Thoracic aorta (tissue), 2 donors: ENCODE results near the gene BRD9. TPM values are rescaled to one million over a fixed set of nuclear protein-coding genes. Genes with fewer than 3 reads are reported as not detected.
"Not testable (repeated sequence)": the region's sequence is repeated elsewhere in the genome, so short reads cannot be mapped to it uniquely, and the experiment has no call there.

ENCODE experiments used
- ATAC-seq: fragments of 150-250 bp; one replicate; pipeline ENCODE4 v1.8.0; 2017; ENCODE audit warnings: low read depth; ENCODE audit not compliant: insufficient number of reproducible peaks, low FRiP score
- DNase-seq: peaks from one replicate; pipeline ENCODE4 v3.0.0-alpha.2; 2020; ENCODE audit warnings: low spot score
- H3K27ac ChIP-seq, 2 donors: fragments of 200-600 bp; sonication (generic); 1 replicate in 1 of 2; 2 replicates in 1 of 2; pipeline ENCODE4 v1.5.1; 2016; ENCODE audit warnings: mild to moderate bottlenecking in 2 of 2, moderate library complexity in 2 of 2
- H3K27me3 ChIP-seq: fragments of 200-600 bp; sonication (generic); replicated peaks from 2 replicates; pipeline ENCODE4 v1.6.0; 2016; ENCODE audit warnings: mild to moderate bottlenecking; ENCODE audit not compliant: insufficient read depth
- H3K36me3 ChIP-seq: fragments of 200-600 bp; sonication (generic); one replicate; pipeline ENCODE4 v1.5.1; 2016
- H3K4me1 ChIP-seq, 2 donors: fragments of 200-600 bp; sonication (generic); 1 replicate in 1 of 2; 2 replicates in 1 of 2; pipeline versions ENCODE4 v1.5.1 to v1.6.0; 2016; ENCODE audit warnings: low read depth in 2 of 2, mild to moderate bottlenecking in 1 of 2; ENCODE audit not compliant: control insufficient read depth in 1 of 2
- H3K4me3 ChIP-seq: fragments of 200-600 bp; sonication (generic); 2 replicates; pipeline ENCODE4 v1.5.1; 2016; ENCODE audit warnings: mild to moderate bottlenecking
- H3K9me3 ChIP-seq: fragments of 200-600 bp; sonication (generic); 2 replicates; pipeline ENCODE4 v1.5.1; 2016
- total RNA-seq, 2 donors: library from RNA; depleted of rRNA; stranded (reverse); fragments of >200 nt; gene quantifications; one replicate each; pipeline versions ENCODE4 v1.1.0 to v1.2.3, GENCODE V29; 2016
- TF ChIP-seq, protein P1 (sequence below): fragments of 200-600 bp; sonication (generic); IDR thresholded peaks from one replicate; pipeline ENCODE4 v1.5.1; 2019; ENCODE audit warnings: antibody characterized with exemption

Gene BRD9
- total RNA-seq, 2 donors from 2014 or later = 30.7 to 54.5 TPM

DNA sequence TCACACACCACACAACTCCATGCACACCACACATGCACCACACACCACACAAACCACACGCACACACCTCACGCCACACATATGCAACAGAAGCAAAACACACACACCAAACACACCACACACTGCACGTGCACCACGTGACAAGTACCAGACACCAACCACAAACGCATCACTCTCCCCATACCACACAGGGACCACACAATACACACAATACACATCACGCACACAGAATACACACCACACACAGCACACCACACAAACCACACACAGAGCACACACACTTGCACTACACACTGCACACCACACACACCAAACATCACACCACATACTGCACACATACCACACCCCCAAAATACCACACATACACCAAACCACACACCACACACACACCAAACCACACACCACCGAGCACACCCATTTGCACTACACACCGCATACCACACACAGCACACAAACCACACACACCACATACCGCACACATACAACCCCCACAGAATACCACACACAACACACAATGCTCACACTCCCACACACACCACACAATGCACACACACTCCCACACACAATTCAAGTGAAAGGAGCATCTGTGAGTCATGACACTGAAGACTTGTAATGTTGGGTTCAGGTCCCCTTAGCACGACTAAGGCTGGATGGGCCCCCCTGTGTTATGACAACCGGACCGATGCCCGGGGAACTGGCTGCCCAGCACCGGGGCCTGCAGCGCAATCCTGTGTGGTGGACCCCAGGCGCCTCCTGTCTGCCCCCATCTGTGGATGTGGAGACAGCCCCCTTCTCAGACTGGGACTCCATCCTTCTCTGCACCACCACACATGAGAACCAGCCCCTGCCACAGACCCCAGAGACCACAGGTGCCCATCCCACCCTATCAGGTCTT lies 35.8 kb downstream of the BRD9 start:
- Histone ChIP-seq H3K36me3 (no peaks in the 10 kb centered on the region), H3K4me3 (no peak overlapping the region), H3K9me3 (no peaks in the 10 kb centered on the region), H3K27ac (no peak overlapping the region), H3K27me3 (no peaks in the 10 kb centered on the region), H3K4me1 (no peaks in the 10 kb centered on the region)
- TF ChIP-seq, protein P1, sequence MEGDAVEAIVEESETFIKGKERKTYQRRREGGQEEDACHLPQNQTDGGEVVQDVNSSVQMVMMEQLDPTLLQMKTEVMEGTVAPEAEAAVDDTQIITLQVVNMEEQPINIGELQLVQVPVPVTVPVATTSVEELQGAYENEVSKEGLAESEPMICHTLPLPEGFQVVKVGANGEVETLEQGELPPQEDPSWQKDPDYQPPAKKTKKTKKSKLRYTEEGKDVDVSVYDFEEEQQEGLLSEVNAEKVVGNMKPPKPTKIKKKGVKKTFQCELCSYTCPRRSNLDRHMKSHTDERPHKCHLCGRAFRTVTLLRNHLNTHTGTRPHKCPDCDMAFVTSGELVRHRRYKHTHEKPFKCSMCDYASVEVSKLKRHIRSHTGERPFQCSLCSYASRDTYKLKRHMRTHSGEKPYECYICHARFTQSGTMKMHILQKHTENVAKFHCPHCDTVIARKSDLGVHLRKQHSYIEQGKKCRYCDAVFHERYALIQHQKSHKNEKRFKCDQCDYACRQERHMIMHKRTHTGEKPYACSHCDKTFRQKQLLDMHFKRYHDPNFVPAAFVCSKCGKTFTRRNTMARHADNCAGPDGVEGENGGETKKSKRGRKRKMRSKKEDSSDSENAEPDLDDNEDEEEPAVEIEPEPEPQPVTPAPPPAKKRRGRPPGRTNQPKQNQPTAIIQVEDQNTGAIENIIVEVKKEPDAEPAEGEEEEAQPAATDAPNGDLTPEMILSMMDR = no peak
- DNase-seq (no peak), ATAC-seq (no peak)

DNA sequence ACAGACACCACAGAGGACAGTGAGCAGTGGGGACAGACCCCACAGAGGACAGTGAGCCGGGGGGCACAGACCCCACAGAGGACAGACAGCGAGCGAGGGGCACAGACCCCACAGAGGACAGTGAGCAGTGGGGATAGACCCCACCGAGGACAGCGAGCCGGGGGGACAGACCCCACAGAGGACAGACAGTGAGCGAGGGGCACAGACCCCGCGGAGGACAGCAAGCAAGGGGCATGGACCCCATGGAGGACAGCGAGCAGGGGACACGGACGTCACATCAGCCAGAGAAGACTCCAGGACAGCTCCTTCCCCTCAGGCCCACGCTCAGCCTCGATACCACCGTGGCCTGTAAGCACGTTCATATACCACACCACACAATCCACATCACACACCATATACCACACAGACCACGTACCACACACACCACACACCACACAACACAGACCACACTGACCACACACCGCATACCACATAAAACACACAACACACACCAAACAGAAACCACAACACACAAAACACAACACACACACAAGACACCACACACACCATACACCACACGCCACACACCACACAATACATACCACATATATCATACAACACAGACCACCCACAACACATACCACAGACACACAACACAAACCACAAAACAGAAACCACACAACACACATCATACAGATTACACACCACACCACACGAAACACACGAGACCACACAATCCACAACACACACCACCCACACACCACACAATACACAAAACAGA lies 36.6 kb downstream of the BRD9 start:
- Histone ChIP-seq H3K36me3 (no peaks in the 10 kb centered on the region), H3K9me3 (no peaks in the 10 kb centered on the region)
- ATAC-seq = no peak

DNA sequence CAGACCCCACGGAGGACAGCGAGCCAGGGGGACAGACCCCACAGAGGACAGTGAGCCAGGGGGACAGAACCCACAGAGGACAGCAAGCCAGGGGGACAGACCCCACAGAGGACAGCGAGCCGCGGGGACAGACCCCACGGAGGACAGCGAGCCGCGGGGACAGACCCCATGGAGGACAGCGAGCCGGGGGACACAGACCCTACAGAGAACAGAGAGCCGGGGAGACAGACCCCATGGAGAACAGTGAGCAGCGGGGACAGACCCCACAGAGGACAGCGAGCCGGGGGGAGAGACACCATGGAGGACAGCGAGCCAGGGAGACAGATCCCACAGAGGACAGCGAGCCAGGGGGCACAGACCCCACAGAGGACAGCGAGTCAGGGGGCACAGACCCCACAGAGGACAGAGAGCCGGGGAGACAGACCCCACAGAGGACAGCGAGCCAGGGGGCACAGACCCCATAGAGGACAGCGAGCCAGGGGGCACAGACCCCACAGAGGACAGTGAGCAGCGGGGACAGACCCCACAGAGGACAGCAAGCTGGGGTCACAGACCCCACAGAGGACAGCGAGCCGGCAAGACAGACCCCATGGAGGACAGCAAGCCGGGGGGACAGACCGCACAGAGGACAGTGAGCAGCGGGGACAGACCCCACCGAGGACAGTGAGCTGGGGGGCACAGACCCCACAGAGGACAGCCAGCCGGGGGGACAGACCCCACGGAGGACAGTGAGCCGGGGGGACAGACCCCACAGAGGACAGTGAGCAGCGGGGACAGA lies 37.4 kb downstream of the BRD9 start:
- no peaks in the 10 kb centered on the region for H3K9me3 ChIP-seq
- no peaks in the 10 kb centered on the region for H3K36me3 ChIP-seq
- DNase-seq = no peak
- H3K4me3 ChIP-seq = no peak overlapping the region
- H3K27me3 ChIP-seq = no peaks in the 10 kb centered on the region
- TF ChIP-seq, protein P1 = no peak
- no peak for ATAC-seq
- no peaks in the 10 kb centered on the region for H3K4me1 ChIP-seq
- no peak overlapping the region for H3K27ac ChIP-seq

More for the DNA sequence above, 36.6 kb downstream of the BRD9 start:
- Histone ChIP-seq H3K27me3 (no peaks in the 10 kb centered on the region), H3K4me1 (no peaks in the 10 kb centered on the region), H3K4me3 (no peak overlapping the region), H3K27ac (no peak overlapping the region)
- DNase-seq = no peak
- TF ChIP-seq, protein P1 = no peak

DNA sequence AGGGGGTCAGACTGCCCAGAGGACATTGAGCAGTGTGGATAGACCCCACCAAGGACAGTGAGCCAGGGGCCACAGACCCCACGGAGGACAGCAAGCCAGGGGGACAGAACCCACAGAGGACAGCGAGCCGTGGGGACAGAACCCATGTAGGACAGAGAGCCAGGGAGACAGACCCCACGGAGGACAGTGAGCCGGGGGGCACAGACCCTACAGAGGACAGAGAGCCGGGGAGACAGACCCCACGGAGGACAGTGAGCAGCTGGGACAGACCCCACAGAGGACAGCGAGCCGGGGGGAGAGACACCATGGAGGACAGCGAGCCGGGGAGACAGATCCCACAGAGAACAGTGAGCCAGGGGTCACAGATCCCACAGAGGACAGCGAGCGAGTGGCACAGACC lies 38.4 kb downstream of the BRD9 start:
- TF ChIP-seq, protein P1 = no peak
- Histone ChIP-seq H3K4me3 (no peak overlapping the region), H3K4me1 (no peaks in the 10 kb centered on the region), H3K27me3 (no peaks in the 10 kb centered on the region), H3K27ac (no peak overlapping the region), H3K9me3 (no peaks in the 10 kb centered on the region), H3K36me3 (no peaks in the 10 kb centered on the region)
- no peak for ATAC-seq
- DNase-seq = no peak

DNA sequence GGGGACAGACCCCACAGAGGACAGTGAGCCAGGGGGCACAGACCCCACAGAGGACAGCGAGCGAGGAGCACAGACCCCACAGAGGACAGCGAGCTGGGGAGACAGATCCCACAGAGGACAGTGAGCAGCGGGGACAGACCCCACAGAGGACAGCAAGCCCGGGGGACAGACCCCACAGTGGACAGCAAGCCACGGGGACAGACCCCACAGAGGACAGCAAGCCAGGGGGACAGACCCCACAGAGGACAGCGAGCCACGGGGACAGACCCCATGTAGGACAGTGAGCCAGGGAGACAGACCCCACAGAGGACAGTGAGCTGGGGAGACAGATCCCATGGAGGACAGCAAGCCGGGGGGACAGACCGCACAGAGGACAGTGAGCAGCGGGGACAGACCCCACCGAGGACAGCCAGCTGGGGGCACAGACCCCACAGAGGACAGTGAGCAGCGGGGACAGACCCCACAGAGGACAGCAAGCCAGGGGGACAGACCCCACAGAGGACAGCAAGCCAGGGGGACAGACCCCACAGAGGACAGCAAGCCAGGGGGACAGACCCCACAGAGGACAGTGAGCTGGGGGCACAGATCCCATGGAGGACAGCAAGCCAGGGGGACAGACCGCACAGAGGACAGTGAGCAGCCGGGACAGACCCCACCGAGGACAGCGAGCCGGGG lies 39.0 kb downstream of the BRD9 start:
- not testable (repeated sequence) for H3K36me3 ChIP-seq, DNase-seq, H3K4me1 ChIP-seq, H3K27me3 ChIP-seq, ATAC-seq, H3K9me3 ChIP-seq, H3K27ac ChIP-seq, H3K4me3 ChIP-seq
